Central memory CD4-positive, alpha-beta T cell (primary cell): Measurements from ENCODE around the gene LRRC57.
"Not testable (repeated sequence)": the region's sequence is repeated elsewhere in the genome, so short reads cannot be mapped to it uniquely, and the experiment has no call there.

Source experiments
- DNase-seq: peaks from one replicate; pipeline ENCODE4 v3.0.0; 2022
- total RNA-seq, 3 experiments: gene quantifications; one replicate each; lab custom pipeline; 2026; lab: John Stamatoyannopoulos, UW

Gene LRRC57
- total RNA-seq, result 13.0 to 23.3 (median 16.1) reads per million in 3 experiments

- peak; percentile 83 for DNase-seq
These were observed at the start of gene LRRC57, which contains the start of gene HAUS2 for GRCh38 chr15:42548249-42549031. Gene LRRC57, minus strand, starts transcription at chr15:42548793. Its CDS starts 359 bp downstream, at chr15:42548434. Gene HAUS2, plus strand, starts transcription at chr15:42548838. Its CDS starts 35 bp downstream, at chr15:42548873.

DNA sequence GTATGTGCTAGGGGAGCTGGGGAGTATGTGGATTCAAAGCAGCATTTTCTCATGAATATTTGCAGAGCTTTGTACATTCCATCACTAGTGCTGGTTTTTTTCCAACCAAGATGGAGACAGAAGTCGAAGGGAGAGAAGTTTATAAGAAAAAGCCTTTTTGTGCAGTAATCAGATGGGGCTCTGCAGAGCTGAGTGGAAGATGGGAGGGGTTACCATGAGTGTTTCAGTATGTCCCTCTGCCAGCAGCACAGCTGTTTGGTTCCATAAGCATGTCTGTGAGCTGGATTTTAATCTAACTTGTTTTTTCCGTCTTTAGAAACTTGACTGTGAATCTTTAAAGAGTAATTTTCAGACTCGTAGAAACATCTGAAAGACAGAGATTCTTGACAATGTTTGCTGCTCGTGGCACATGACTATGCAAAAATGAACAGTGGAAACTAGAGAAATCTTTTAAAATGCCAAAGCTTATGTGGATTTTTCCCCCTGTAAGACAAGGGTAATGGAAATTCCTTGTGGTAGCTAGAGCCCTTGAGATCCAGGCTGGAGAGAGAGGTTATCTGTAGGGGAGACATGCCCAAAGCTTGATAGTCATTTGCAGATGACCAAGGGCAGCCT, 47.1 kb upstream of the LRRC57 start:
- DNase-seq, result no peak

- DNase-seq, result no peak
These were observed 45.5 kb upstream of the LRRC57 start for GRCh38 chr15:42594095-42594494.

DNA sequence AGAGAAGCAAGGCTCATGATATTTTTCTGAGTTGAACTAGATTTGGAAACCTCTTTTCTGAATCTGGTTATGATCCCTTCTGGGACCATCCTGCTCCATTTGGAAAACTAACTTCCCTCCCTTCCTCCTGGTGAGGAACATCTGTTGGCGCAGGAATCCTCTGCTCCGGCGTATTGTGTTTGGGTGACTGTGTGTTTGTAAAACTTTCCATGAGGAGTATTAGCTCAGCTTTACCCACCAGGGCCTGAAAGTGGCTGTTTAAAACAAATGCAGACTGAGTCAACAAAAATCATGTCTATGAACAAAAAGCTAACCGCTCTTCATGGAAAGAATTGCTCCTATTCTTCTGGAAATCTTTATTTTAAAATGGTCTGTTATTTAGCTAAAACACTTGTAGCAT, 44.5 kb upstream of the LRRC57 start:
- no peak for DNase-seq

GRCh38 chr15:42592716-42593115, 44.1 kb upstream of the LRRC57 start:
- no peak for DNase-seq

GRCh38 chr15:42591238-42591934, 42.8 kb upstream of the LRRC57 start:
- DNase-seq, result no peak

DNA sequence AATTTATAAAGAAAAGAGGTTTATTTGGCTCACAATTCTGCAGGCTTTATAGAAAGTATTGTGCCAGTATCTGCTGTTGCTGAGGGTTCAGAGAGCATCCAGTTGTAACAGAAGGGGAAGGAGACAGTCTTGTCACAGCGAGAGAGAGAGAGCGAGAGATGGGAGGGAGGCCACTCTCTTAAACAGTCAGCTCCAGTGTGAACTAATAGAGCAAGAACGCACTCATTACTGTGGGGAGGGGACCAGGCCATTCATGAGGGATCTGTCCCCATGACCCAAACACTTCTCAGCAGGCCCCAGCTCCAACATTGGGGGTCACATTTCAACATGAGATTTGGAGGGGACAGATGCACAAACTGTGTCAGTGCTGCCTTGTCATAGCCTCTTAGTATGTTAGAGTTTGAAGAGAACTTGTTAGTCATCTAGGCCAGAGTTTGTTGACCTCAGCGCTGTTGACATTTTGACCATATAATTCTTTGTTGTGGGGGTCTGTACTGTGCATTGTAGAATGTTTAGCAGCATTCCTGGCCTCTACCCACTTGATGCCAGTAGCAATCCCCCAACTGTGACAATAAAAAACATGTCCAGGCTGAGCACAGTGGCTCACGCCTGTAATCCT, 42.1 kb upstream of the LRRC57 start:
- DNase-seq, result no peak

DNA sequence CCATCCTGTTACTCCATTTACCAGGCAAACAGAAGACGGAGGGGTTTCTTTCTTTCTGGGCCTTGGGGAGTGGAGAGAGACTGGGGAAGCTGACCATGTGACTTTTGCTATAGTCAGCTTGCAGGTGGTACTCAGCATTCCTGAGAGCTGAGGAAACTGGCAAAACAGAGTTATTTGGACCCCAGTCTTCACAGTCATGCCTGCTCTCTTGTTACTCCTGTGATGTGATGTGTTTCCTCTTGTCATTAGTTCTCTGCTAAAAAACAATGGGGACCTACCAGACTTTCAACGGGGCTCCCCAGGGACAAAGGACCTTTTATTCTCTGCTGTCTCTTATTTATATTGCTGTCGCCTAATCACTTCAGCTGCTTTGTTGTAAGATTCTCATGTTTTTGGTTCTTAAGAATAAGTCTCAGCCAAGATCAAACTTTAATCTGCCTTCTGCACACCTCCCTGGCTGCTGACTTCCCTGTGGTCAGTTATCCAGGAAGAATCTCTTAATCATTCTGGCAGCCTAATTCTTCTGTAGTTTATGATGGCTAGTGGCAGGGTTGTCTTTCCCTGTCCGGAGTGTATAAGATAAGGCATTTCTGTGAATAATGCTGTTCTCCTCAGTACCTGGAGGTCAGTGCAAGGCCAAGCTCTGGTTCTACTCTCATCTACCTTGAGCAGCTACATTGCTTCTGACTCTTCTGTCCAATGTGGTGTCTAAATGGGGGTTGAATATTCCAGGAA, 35.6 kb upstream of the LRRC57 start:
- no peak for DNase-seq

- no peak for DNase-seq
These were observed 34.2 kb upstream of the LRRC57 start for GRCh38 chr15:42582569-42583375.

- DNase-seq, result peak; percentile 74
These were observed 32.7 kb upstream of the LRRC57 start for GRCh38 chr15:42581272-42581730.

DNA sequence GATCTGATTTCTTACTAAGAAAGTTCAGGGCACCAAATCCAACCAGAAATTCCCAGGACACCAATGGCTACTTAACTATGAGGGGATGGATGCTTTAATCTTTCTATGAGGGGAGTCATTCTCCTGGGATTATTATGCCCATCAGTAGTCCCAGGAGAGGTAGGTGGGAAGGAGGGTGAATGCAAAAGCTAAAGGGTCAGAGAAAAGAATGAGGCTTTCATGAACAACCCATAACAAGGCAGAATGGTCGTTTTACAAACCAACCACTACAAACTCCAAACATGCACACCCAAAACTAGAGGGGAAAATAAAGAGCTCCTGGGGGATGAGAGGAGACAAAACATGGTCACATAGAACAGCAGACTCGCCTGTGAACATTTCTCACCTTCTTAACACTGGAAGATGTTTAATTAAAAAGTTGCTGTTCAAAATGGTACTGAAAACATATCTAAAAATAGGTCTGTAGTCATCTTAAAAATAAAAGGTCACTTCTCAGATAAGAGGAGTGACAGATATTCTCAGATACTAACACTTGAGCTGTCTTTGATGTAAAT, 30.5 kb upstream of the LRRC57 start:
- no peak for DNase-seq

DNA sequence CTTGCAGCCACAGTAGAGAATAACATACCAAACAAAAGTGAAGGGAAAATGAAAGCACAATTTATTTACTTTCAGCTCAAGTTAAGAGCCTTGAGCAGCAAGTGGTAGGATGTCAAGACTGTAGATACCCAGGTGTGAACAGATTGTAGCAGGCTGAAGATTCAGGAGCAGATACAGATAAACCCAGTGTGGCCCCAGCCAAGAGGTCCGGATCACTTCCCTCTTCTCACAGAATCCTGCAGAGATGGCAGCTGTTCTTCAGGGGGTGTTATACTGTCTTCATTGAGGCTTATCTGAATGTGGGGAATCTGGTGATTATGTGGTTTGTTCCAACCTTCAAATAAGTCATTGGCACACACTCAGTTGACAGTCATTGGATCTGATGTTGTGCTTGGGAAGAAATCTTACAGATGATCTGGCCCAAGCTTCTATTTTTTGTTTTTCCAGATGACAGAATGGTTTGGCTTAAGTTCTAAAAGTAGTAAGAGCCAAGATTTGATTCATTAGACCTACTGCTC, 29.0 kb upstream of the LRRC57 start:
- DNase-seq, result no peak

DNA sequence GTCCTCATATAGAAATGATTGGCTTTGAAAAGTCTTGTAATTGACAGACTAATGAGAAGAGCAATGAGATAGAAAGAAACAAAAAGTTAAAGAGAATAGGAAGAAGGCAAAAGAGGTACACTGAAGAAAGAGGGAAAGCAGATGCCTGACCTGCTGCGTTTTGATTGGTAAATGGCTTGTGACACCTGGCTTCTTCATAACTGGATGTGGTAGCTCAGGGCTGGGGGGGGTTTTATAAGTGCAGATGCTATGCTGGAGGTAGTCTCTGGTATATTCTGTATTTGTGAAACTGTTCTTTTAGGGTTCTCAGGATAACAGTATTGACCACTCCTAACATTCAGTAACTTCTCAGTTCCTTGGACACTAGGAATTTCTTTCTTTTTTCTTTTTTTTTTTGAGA, 28.2 kb upstream of the LRRC57 start:
- no peak for DNase-seq

- no peak for DNase-seq
These were observed 27.5 kb upstream of the LRRC57 start for GRCh38 chr15:42576040-42576594.

DNA sequence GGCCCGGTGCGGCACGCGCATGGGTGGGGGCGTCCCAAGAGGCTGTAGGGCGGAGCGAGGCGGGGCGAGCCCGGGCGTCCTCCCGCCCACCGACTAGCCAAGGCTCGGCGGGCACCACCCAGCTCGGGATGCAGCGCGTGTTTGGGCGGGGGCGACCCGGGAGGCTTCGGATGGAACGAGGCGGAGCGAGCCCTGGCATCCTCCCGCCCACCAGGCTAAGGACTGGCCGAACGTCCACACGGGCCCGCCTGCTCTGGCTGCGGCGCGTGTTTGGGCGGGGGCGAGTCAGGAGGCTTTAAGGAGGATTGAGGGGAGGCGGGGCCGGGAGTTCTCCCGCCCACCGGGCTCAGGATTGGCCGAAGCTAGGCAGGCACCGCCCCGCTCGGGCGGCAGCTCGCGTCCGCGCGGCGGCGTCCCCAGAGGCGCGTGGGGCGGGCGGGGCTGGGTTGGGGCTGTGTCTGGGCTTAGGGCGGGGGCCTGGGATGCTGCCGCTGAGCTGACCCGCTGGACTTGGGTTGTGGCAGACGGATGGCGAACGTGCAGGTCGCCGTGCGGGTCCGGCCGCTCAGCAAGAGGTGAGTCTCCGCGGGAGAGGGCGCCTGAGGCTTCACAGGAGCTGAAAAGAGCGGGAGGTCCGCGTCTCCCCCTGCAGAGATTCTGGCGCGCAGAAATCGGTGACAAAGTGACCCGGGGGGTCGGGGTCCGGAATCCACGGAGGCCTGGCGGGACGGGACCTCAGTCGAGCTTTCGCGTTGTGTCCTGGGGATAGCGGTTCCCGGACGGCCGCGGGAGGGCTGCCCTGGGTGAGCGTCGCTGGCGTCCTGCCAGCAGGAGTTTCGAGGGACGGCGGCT, 26.8 kb upstream of the LRRC57 start, which contains the start of gene STARD9:
Gene STARD9 (plus strand): TSS at position 419 of the 852 bp plus-strand sequence. CDS start 110 bp downstream, at position 529.
- DNase-seq, result peak; percentile 90

GRCh38 chr15:42558739-42559138, 10.1 kb upstream of the LRRC57 start:
- DNase-seq, result no peak

GRCh38 chr15:42556550-42557207, 8.1 kb upstream of the LRRC57 start:
- DNase-seq, result not testable (repeated sequence)

GRCh38 chr15:42553554-42553953, 5.0 kb upstream of the LRRC57 start:
- no peak for DNase-seq
